ENCODE results near the gene PTPN20.

PTPN20 gene

GRCh38 chr10:47049056-47049851 lies 138.0 kb downstream of the PTPN20 start:
- no peak for DNase-seq

GRCh38 chr10:47049906-47050305 lies 138.7 kb downstream of the PTPN20 start:
- no peak for DNase-seq

GRCh38 chr10:47050618-47051455 lies 139.6 kb downstream of the PTPN20 start:
- DNase-seq = no peak

- DNase-seq = no peak
Observed at GRCh38 chr10:47051741-47052238, 140.6 kb downstream of the PTPN20 start.

All from eye (tissue), 1 donor.